Measurements from ENCODE around the gene HPS6.

Gene HPS6

DNA sequence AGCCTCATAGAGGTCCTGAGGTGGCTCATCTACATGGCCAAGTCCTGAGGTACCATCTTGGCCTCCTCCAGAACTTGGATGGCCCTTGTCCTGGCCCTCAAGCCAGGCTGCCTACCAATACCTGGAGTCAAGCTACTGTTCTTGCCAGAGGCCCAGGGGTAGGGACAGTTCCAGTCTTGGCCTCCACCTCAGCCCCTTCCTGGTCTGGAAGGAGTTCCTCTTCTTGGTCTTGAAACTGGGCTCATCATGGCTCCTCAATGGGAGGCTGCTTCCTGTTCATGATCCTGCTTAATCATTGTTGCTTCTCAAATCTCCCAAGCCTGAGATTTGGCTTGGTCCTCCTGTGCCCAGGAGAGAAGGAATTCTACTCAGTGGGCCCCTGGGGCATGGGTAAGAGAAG, 3.9 kb downstream of the HPS6 start:
- no peak for DNase-seq

DNA sequence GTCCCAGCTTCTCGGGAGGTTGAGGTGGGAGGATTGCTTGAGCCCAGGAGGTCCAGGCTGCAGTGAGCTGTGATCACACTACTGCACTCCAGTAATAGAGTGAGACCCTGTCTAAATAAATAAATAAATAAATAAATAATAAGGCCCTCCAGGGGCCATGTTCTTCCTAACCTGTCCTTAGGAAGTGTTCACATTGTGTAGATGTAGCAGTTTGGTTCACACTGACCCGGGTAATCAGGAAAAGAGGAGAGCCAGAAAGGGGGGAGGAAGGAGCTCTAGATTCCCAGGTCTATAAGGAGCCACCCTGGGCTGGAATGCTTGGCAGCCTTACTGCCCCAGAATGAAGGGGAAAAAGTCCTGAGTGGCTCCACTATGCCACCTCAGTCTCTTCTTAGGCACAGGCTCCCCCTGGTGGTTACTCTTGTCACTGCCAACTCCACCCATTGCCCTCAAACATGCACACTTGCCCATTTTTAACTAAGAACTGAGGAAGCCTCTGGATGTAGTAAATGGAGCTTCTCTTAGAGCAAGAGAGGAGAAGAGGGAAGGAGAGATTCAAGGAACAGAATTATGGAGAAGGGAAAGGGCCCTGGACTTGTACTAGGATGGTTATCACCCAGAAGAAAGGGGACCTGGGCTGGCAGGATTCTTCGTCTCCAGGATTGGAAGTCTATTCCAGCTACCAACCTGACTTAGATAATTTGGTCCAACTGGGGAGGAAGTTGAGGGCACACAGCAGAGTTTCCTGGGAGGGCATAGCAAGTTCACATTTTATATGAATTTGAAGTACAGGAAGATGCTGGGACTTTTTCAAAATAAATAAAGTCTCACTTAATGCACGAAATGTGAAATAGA, 7.8 kb downstream of the HPS6 start:
- peak in 12 of 14 donors; percentile 9 to 61 (median 44) for DNase-seq

DNA sequence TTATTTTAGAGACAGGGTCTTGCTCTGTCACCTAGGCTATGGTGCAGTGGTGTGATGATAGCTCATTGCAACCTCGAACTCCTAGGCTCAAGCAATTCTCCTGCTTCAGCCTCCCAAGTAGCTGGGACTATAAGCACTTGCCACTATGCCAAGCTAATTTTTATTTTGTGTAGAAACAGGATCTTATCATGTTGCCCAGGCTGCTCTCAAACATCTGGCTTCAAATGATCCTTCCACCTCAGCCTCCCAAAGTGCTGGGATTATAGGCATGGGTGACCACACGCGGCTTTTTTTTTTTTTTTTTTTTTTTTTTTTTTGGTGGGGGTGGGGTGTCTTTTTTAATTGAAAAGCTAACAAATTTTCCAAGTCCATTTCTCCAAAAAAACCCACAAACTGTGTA, 18.4 kb downstream of the HPS6 start:
- no peak for DNase-seq

DNA sequence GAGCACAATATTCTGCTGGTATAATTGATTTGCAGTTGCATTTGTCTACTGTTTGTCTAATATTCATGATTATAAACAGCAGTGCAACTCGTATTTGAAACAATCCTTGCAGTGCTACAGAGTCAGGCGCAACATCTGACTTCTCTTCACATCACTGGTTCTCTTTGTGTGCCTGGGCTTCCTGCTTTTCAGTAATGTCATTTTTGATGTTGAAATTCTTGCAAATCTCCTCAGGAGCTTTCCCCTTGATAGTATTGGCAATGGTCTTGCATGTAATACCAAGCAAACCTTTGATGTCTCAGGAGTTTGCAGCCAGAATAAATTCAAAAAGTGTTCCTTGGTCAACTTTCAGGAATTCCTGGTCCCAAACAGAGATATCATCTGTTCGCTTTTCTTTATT, 20.2 kb downstream of the HPS6 start:
- DNase-seq: no peak

DNA sequence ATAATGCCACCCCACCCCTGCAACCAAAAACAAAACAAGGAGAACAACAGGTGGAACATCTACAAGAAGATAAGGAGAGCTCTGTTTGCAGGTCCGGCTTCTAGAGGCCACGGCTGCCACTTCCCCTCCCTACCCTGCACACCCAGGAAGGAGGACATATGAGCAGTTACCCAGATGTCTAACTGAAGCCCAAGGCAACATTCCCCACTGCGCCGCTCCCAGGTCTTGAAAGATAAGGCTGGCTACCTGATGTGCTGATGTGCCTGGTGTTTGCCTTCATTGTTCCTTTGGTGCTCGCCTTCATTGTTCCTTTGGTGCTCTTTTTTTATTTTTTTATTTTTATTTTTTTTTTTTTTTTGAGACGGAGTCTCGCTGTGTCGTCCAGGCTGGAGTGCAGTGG, 21.0 kb downstream of the HPS6 start:
- no peak for DNase-seq

DNA sequence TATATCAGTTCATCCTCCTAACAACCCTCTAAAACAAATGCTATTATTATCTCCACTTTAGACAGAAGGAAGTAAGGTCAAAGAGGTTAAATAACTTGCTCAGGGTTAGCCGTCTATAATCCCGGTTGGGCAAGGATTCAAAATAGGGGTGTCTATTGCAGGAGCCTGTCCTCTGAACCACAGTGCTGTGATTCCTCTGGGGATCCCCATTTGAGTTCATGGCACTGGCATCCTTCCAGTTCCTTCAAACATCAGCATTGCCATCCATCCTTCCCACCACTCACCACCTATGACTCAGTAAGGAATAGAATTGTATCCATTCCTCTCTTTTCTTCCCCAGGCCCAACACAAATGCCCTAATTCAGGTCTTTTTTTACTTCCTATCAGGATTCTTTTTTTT, 25.6 kb downstream of the HPS6 start:
- DNase-seq: no peak

DNA sequence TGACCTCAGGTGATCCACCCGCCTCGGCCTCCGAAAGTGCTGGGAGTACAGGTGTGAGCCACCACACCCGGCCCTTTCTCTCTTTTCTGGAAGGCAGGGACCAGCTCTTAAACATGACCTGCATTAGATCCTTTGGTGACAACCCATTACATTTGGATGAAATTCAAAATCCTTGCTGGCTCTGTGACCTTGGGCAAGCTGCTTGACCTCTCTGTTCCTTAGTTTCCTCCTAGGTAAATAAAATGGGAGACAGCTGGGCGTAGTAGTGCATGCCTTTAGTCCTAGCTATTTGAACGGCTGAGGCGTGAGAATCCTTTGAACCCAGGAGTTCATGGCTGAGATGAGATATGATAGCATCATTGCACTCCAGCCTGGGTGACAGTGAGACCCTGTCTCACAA, 31.3 kb downstream of the HPS6 start:
- no peak for DNase-seq

DNA sequence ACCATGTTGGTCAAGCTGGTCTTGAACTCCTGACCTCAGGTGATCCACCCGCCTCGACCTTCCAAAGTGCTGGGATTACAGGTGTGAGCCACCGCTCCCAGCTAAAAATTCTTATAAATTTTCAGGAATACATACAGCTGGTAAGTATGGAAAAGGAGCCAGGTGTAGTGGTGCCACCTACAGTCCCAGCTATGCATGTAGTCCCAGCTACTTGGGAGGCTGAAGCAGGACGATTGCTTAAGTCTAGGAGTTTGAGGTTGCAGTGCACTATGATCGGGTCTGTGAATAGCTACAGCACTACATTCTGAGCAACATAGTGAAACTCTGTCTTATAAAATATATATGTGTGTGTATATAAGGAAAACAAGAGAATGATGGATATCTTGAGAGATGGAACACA, 36.0 kb downstream of the HPS6 start:
- DNase-seq: no peak

DNA sequence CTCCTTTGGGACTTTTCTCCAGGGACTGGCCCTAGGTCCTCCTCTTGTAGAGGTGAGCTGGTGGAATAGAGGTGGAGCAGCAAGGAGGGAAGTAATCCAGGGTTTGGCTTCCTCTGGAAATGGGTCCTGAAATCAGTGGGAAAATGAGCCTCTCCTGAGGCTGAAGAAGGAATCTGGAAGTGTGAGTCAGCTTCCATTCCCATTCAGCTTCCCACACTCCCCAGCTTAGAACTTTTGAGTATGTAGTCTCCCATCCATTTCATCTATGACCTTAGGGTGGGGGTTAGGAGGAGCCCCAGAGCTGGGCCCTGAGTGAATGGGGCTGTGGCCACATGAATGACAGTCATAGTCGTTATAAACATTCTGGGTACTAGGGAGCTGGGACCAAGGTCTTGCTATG, 37.3 kb downstream of the HPS6 start:
- no peak for DNase-seq

DNA sequence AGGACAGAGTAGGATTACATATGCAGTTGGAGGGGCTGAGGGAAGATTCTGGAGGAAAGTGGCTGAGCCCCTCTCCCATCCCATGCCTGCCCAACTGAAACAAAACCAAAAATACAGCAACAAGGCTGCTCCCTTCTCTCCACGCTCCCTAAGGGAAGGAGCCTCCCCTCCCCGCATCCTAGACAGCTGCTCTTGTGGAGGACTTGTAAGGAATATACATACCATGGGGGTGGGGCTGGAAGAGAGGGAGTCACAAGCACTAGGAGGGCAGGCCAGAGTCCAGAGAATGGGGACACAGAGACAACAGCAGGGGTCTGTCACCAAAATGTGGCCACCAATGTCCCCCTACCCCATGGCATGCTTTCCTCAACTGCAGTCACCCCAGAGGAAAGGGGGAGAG, 41.8 kb downstream of the HPS6 start:
- no peak for DNase-seq

DNA sequence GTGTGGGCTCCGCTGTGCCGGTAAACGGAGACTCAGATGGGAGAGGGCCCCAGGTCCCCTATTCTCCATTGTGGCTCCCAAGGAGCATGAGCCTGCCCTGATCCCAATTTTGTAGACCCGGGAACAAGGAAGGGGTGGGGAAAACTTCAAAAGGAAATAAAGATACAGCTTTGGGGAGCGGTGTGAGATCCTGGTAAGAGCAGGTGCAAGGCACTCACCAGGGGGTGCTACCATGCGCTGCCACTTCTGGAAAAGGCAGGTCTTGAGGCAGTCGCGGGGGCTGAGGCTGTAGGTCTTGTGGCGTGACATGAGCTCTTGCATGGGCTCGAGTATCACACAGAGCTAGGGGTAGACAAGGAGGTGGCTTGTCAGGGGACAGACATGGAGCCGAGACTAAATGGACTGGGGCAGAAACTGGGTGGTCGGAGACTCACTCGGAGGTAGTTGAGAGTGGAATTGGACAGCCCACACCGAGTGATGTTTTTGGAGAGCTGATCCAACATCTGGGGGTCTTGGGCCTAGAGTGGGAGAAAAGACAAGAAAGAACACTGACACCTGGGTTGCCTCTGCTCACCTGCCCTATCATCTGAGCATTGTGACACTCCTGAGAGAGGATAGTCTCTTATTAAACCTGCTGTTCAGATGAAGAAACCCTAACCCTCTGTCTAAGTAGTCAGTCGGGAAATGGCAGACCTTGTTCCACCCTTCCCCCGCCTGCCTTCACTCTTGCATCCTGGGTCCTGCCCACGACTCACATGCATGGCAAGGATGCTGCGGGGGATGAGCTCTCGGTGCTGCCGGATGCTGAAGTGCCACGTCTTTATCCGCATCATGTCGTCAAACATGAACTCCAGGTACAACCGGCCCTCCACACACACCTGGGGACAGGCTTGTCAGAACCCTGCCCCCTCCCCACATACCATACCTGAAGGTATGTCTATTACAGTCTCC, 44.3 kb downstream of the HPS6 start:
- no peak for DNase-seq

DNA sequence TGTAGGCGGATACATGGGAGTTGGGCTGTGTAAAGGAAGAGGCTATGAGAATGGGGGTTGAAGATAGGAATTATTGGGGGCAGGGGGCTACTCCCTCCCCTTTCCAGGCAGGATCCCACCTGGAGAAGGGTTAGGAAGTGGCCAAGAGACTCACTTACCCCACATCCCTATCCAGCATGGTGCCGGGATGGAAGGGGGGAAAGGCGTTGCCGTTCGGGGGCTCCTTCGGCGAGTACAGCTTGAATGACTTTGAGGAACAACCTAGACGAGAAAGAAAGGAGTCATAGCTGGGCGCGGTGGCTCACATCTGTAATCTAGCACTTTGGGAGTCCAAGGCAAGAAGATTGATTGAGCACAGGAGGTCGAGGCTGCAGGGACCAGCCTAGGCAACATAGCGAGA, 46.1 kb downstream of the HPS6 start:
- DNase-seq: no peak

DNA sequence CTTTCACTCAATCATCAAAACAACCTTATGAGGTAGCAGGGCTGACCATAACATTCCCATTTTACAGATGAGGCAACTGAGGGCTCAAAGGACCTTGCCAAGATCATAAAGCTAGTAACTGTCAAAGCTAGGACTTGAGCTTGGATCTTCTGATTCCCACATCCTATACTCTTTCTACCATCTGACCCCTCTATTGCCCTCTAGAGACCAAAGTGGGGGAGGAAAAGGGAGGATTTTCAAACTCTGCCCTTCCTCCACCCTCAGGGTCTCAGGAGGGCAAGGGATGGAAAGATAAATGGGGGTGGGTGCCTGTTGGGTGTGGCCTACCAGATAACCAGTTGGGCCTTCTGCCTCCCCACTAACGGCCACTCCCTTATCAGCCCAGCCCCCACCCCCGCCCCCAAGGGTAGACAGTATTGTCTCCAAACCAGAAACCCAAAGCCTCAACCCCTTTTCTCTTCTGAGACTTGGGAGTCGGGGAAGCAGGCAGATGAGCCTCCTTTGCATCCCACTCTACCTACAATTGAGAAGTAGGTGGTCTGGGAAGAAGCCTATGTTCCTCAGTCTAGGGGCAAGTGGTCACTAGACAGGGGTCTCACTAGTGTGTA, 47.2 kb downstream of the HPS6 start:
- no peak for DNase-seq

DNA sequence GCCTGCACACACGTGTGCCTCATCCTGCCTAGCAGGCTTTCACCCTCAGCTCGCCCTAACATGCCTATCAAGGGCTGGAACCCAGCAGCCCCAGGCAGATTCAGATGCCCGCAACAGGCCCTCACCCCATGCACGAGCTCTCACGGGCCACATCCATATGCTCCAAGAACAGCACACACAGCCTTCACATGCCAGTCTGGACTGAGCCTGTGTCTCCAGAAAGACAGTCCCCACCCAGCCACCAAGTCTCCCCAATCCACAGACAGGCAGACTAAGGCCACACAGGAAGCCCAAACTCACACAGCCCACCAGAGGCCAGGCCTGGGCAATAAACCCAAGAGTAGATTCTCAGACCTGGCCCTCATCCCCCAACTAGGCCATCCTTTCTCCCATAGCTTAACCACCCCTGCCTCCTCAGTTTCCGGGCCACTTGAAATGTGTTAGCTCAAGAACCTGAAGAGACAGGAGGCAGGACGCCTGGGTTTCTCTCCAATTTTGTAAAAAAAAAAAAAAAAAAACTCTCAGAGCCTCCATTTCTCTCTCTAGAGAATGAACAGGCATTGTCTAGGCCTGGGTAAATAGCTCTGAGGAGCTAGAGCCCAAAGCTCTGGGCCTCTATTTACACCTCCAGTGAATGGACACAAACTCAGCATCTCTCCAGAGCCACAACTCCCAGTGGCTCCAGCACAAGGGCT, 48.3 kb downstream of the HPS6 start:
- DNase-seq: no peak

DNA sequence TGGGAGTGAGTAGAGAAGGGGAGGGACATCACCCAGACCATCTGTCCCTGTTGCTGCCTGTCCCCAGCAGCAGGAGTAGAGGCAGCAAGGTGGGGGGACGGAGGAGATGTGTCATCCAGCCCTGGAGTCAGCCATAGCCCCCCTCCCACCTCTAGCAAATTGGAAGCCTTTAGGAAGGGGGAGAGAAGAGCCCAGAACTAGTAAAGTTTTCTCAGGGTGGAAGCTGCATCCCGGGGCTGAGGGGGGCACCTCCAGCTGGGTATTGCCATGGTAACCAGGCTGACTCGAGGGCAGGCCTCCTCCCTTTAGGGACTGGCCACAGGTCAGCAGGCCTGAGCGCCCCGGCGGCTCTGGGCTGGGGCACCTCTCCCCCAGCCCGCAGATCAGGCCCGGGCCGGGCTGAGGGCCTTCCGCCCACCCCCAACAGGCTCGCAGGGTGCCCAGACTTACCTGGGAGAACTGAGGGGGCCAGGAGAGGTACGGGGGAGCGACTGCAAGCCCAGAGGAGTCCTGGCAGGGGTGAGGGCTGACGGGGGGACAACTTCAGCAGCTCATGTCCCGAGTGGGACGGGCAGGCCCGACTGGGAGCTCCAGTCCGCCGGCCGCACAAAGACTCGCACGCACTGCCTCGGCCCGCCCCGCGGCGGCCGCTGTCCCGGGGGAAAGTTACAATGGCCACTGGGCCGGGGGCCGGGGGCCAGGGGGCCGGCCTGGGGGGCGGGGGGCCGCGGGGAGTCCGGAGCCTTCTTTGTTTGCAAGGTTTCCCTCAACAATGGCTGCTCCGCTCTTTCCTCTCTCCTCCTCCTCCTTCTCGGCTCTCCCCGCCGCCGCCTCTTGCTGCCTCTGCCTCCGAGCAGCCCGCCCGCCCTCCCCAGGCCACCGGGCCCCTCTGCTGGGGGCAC, 49.1 kb downstream of the HPS6 start:
- peak in 5 of 14 donors; percentile 26 to 63 (median 45) for DNase-seq

DNA sequence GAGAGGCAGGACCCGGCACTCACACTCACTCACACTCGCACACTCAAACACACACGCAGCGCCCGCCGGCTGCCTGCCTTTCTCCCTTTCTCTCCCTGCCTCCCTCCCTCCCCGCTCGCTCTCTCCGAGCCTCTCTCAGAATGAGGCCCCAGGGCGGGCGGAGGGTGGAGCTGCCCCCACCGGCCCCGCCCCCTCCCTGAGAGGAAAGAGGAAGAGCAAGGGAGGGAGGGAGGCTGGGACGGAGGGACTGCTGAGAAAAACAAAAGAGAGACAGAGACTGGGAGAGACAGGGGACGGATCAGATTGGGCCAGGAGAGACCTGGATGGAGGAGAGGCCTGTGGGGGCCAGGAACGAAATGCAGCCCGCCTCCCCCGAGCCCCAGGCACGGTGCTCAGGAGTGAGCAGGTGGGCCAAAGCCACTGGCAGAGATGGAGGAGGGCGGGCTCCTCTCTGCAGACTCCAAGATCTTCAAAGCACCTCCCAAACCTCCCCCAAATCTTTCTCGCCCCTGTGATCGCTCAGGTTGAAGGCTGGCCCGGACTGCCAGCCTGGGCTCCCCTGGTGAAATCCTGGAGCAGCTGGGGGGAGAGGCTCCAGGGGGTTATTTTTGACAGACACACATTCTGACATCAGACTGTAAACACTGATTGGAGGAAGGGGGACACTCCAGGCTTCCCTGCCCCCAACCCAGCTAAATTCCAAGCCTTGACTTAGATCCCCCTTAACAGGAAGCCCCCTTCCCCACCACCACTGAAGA, 49.9 kb downstream of the HPS6 start:
- peak; percentile 32 to 90 (median 81) for DNase-seq

DNA sequence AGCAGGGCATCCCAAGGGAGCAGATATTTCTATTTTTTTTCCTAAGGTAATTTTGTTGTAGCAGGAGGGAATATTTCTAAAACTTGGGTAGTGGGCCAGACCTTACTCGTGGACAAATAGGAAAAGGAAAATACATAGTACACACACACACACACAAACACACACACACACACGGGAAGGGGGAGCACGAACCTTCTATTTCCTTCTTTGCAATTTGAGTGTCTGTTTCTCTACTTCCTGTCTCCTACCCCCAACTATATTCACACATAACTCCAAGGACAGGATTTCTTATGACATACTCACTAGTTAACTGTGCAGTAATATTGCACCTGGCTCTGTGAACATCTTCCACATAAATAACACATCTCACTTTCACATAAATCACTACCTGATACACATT, 50.6 kb downstream of the HPS6 start:
- peak in 1 of 14 donors; percentile 3 for DNase-seq

DNA sequence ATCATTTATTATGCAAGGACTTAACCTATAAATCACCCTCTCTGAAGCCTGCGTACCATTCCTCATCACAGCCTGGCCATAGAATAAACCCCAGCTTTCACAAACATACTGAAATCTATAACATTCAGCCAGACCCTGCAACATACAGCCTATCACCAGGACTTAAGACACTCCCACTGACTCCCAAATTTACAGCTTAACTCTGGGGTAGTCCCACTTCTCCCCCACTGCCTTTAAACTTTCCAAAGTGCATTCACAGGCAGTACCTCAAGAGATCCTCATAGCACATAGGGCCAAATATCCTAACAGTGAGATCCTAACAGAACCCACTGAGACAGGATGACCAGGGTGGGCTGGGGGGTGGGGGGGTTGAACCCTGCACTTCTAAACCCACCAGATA, 51.5 kb downstream of the HPS6 start:
- peak in 1 of 14 donors; percentile 2 for DNase-seq

All from C1 segment of cervical spinal cord (tissue), 14 donors.